Measurements from ENCODE around the gene EHMT1. TPM values are rescaled to one million over a fixed set of nuclear protein-coding genes. Genes with fewer than 3 reads are reported as not detected.
A peak's percentile ranks its signal among the peaks of the same experiment; 100 is the strongest.
"Not testable (repeated sequence)": the region's sequence is repeated elsewhere in the genome, so short reads cannot be mapped to it uniquely, and the experiment has no call there.

EHMT1 gene
- total RNA-seq, 1 donor from 2014 or later: 68.3 TPM

DNA sequence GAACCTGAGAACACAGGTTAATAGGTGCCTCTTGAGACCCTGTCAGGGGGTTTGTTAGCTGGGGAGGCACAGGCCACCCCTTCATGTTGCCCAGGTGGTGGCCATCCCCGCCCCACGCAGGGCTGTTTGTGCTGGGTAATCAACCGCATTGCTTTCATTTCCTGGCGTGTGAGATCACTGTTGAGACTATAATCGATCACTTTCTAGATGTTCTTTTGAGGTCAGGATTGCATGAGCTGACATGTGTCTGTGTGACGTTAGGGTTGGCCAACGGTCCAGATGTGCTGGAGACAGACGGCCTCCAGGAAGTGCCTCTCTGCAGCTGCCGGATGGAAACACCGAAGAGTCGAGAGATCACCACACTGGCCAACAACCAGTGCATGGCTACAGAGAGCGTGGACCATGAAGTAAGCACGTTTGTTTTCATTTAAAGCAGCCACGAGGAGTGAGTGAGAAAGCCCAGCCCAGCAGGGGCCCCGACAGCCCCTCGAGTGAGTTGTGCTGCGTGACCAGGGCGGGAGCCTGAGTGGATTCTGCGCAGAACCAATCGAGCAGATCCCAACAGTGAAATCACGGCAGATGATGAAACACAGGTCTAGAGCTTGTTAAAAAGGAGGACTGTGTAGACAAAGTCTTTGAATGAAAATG, 143.7 kb downstream of the EHMT1 start:
- DNase-seq: no peak

DNA sequence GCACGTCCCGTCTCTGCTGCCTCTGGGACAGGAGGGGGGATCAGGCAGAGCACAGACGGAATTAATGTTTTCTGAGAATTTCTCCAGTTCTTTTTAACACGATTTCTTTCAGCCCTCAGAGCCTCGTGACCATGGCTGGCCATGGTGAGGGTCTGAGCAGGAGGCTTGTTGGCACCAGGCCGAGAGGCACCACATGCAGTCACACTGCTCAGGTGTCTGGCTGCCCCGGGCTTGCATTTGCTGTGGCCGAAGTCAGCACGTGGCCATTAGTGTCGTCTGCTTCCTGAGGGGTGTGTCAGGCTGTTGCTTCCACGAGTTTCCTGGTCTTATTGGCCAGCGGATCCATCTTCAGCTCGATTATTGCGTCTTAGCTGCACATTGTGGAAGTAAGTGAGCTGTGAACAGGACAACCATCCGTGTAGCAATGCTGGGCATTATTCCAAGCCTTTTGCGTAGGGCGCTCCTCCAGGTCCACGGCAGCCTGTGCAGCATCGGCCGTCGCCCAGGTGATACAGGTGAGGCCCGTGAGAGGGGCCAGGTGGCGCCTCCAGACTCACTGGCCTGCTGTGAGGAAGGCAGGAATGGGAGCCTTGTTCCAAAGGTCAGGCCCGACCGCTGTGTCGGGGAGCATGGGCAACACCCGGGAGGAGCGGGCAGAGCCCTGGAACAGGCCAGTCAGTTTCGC, 144.6 kb downstream of the EHMT1 start:
- DNase-seq: no peak

DNA sequence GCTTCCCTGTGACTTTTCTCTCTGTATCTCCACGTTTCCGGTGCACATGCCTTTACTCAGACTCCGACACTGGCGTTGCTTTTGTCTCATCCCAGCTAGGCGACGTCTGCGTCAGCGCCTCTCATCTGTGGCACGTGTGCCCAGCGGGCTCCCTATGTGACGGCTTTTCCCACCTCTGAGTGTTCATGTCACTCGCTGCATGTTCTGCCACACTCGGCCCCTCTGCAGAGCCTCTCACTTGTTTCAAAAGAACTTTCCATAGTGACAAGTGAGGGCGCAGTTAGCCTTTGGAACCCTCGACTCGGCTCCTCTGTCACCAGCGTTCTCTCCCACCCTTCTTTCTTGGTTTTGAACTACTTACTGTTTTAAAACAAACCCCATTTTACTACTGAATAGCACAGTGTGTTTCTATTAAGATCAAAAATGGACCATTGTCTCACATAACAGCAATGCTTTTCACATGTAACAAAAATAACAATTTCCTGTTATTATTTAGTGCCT, 145.4 kb downstream of the EHMT1 start:
- DNase-seq: no peak

DNA sequence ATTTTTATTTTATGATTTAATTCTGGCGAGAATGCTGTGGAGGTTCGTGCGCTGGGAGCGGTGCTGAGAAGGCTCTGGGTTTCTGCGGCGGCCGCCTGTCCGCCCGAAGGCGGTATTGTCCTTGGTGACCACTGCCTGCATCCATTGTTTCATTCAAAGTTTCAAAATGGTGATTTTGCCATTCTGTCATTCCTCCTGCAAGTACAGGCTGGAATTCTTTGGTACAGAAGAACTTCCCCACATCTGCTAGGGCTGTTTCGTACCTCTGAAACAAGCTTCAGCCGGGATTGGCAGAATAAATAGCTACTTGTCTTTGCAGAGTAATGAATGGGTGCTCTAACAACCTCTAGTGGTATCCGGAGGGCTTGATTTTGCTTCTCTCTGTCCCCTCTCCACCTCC, 146.2 kb downstream of the EHMT1 start:
- DNase-seq: no peak

DNA sequence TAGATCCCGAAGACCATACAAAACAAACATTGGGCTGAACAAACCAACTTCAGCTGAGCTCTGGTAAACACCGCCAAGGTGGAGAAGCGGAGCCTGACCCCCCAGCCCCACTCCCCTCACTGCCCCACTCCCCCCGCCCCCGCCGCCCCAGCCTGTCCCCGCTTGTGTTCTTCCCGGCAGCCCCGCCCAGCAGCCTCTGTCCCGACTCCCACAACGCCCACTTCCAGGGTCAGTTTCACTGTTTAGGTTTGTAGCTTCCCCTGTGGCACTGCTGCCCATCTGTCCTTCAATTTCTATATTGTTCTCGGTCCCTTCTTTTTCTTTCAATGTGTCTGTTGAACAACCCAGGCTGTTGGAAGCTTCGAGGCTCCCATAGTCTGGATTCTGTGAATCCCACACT, 146.7 kb downstream of the EHMT1 start:
- DNase-seq: no peak

DNA sequence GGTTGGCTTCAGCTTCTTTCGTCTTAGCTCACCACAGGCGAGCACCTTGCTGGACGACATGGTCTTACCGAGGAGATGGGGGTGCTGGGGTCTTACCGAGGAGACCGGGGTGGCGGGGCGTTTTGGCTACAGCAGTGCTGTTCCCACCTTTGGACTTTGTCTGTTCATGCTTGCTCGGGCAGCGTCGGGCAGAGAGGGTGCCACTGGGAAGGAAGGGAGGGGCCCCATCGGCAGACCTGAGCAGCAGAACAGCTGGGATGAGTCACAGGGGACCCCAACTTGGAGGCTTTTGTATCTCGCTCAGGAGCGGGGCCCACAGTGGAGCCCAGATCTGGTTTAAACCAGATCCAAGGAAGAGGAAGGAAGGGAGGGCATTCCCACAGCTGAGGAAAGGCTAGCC, 152.8 kb downstream of the EHMT1 start:
- no peak for DNase-seq

DNA sequence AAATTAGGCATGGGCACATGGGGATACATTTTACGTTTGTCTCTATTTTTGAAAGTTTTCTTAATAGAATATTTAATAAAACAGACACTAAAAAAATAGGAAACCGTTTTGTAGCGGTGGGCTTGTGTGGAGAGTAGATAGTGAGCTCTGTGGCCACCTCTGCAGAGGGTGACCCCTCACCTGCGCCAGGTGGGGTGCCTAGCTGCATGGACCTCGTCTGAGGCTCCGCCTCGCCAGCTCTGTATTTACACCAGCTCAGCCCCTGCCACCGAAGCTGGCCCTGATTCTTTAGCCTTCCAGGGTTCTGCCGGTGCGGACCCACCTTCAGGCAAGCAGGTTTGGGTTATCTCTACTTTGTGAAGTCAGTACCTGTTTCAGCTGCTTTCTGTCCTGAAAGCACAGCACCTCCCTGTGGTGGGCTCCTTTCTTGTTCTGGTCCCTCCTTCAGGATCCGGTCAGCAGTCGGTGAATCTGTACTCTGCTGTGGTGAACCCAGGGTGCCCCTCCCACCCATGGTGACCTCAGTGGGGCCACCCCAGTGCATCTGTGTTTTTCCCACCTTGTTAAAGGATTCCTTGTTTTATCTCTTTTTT, 153.6 kb downstream of the EHMT1 start:
- DNase-seq: no peak

DNA sequence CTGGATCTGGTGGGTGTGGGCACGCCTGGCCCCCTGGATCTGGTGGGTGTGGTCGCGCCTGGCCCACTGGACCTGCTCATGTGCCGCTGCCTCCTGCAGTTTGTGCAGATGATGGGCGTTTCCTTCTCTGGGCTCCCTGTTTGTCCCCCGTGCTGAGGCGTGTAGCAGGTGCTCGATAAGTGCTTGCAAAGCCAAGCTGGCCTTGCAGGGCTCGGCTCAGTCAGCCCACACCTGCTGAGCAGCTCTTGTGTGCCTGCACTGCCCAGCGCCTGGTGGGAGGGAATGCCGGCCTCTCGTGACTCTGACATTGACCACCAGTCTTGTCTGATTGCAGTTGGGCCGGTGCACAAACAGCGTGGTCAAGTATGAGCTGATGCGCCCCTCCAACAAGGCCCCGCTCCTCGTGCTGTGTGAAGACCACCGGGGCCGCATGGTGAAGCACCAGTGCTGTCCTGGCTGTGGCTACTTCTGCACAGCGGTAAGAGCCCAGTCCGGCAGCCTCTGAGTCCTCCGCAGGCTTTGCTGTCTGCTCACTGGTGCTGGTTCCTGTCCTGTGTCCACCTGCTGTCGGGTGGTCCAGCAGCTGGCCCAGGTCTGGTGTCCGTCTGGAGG, 156.1 kb downstream of the EHMT1 start:
- no peak for DNase-seq

DNA sequence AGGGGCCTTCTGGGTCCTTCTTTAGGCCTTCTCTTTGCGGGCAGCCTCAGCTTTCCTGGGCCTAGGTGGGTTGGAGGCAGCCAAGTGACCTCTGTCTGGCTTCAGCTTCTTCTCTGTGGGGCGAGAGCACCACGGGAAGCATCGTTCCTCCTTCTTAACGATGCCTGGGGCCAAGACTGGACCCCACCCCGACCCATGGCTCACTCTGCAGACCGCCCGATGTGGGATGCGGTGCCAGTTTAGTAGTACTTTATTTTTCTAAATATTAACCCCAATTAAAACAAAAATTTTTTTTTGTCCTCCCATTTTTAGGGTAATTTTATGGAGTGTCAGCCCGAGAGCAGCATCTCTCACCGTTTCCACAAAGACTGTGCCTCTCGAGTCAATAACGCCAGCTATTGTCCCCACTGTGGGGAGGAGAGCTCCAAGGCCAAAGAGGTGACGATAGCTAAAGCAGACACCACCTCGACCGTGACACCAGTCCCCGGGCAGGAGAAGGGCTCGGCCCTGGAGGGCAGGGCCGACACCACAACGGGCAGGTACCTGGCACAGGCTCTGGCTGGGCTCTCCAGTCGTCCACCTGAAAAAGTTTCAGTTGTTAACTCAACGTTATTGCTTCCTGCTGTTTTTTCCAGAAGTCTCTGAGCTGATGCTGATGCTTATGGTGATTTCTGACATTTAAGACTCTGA, 157.6 kb downstream of the EHMT1 start:
- no peak for DNase-seq

DNA sequence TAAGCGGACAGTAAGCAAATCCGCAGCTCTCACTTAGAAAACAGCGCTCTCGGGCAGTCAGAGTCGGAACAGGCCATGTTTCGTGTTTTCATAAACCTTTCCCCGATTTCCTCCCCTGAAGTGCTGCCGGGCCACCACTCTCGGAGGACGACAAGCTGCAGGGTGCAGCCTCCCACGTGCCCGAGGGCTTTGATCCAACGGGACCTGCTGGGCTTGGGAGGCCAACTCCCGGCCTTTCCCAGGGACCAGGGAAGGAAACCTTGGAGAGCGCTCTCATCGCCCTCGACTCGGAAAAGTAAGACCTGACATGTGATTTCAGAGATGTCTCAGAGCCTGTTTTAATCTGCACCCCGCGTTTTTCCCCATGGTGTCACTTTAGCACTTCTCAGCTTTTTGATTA, 159.0 kb downstream of the EHMT1 start:
- no peak for DNase-seq

DNA sequence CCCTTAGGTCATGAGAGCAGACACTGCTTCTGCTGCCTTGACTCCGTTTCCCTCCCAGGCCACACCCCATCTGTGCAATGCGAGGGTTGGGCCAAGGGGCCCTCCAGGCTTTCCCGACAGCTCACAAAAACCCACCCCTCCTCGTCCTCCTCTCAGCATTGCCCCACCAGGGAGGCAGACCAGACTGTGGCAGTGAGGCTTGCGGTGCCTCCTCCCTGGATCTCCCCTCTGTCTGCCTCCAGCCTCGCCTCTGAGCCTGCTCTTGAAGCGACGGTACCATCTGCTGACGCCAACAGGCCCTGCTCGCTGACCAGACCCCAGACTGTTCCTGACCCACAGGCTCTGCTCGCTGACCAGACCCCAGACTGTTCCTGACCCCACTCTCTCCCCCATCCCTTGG, 159.5 kb downstream of the EHMT1 start:
- DNase-seq: no peak

DNA sequence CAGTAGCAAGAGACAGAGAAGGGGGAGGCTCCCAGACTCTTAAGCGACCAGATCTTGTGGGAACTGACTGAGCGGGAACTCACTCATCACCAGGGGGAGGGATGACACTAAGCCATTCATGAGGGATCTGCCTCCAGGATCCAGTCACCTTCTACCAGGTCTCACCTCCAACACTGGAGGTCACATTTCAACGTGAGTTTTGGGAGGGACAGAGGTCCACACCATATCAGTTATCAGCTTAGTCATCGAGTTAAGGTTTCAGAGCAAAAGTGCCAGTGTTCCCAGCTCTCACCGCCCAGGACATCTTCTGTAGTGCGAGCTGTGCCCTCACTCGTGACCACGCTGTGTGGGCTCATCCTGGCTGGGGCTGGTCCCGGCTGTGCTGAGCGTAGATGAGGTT, 160.1 kb downstream of the EHMT1 start:
- DNase-seq: no peak

DNA sequence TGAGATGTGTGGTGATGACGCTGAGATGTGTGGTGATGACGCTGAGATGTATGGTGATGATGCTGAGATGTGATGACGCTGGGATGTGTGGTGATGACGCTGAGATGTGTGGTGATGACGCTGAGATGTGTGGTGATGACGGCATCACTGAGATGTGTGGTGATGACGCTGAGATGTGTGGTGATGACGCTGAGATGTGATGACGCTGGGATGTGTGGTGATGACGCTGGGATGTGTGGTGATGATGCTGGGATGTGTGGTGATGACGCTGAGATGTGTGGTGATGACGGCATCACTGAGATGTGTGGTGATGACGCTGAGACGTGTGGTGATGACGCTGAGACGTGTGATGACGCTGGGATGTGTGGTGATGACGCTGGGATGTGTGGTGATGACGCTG, 161.2 kb downstream of the EHMT1 start:
- DNase-seq: not testable (repeated sequence)

DNA sequence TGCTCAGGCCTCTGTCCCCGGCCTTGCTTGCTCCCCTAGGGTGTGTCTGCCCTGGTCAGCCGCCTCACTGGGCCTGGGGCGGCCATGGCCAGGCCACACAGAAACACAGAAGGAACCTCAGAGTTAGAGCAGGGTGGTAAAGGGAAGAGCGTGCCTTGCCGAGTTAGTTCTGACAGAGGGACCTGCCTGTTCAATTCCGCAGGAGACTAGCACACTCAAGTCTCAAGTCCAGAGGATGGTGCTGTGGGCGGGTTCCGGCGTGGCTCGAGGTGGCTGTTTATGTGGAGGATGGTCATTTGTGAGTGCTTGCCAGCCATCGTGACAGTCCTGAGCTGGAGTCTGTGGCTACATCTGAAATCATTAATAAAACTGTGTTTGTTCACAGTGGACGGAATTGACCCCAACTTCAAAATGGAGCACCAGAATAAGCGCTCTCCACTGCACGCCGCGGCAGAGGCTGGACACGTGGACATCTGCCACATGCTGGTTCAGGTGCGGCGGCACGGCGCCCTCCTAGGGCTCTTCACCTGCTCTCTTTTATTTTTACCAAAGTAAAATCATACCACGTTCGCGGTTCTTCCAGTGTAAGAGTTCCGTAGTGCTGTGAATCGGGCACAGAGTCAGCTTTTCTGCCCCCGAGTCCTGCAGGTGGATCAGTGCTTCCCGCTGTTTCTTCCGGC, 163.2 kb downstream of the EHMT1 start:
- no peak for DNase-seq

DNA sequence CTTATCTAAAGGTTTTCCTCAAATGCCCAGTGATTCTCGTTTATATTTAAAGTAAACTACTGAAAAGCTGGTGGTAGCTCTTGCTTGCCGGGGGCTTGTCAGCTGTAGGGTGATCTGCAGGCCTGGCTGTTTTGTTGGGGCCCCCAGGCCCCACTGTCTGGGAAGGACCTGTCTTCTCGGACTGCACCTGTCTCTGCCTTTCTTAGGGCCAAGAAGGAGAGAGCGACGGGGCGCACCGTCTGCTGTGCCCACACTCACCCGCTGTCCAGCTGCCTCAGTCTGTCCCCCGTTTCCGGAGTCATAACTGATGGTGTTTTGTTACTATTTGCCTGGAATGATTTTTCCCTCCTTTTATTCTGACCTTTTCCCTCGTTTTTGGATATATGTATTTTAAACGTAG, 164.7 kb downstream of the EHMT1 start:
- DNase-seq: no peak

DNA sequence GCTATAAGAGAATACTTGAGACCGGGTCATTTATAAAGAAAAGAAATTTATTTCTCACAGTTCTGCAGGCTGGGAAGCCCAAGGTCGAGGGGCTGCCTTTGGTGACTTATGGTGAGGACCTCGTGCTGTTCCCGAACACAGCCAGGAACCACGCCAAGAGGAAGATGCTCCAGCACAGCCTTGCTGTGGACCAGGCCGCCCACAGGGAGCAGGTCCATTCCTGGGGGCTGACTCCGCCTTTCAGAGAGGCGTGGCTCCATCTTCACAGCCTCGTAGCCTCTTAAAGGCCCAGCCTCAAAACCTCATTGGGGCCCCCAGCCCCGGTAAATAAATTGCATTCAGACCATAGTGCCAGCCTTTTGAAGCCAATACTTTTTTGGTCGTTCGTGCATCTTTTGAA, 165.2 kb downstream of the EHMT1 start:
- no peak for DNase-seq

DNA sequence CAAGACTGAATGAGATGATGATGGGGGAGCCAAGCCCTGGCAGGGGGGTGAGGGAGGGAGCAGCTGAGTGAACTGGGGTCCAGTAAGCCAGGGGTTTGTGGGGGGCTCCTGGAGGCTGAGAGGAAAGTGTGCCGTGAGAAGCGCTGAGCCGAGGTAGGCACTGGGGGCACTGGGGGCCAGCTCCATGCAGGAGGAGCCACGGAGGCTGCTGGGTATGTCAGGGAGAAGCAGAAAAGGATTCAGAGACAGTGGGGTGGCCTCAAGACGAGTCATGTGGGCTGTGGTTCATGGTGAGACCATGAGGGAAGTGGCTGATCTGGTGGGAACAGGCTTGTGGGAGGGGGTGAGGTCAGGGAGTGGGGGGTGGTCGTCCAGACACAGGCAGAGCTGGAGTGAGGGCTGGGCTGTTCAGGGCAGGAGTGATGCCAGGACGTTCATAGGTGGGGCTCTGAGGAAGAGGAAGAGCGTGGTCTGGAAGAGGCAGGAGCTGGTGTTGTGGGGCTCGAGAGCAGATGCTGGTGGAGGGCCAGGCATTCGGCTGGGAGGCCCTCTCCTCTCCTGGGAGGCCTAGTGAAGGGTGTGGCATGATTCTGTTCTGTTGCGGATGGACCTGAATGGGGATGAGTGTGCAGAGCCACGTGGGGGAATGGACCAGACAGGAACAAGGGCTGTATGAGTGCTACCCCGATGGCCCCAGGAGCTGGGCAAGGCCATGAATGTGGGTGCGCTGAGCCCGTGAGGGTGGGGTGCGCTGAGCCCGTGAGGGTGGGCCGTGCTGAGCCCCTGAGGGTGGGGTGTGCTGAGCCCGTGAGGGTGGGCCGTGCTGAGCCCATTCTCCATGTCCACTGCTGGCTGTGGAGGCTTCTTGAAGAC, 166.1 kb downstream of the EHMT1 start:
- DNase-seq: no peak

DNA sequence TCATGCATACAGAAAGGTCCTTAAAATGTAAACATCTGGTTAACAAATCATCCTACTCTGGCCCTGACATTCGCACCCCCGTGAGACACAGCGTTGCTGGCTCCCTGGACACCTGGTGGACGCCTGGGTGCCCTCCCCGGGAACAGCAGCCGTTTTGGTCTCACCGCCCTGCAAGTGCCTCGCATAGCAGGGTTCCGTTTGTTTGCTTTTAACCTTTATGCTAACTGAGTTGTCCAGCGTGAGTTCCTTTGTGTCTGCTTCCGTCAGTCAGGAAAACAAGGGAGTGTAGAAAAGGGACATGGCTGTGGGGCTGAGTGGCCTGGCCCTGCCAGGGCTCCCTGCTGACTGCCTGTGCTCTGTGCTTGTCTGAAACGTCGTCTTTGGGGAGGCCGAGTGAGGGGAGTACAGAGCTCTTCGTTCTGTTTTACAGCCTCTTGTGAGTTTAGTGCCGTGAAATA, 166.9 kb downstream of the EHMT1 start:
- DNase-seq: no peak

DNA sequence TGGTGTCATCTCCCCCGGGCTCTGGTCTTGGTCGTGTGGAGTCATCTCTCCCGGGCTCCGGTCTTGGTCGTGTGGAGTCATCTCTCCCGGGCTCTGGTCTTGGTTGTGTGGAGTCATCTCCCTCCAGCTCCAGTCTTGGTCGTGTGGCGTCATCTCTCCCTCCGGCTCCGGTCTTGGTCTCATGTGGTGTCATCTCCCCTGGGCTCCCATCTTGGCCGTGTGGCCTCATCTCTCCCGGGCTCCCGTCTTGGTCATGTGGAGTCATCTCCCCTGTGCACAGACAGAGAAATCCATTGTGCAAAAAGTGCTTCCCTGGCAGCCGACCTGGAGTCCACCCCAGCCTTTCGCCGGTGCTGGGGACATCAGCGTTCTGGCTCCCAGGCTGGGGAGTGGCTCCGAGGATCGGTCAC, 167.7 kb downstream of the EHMT1 start:
- no peak for DNase-seq

DNA sequence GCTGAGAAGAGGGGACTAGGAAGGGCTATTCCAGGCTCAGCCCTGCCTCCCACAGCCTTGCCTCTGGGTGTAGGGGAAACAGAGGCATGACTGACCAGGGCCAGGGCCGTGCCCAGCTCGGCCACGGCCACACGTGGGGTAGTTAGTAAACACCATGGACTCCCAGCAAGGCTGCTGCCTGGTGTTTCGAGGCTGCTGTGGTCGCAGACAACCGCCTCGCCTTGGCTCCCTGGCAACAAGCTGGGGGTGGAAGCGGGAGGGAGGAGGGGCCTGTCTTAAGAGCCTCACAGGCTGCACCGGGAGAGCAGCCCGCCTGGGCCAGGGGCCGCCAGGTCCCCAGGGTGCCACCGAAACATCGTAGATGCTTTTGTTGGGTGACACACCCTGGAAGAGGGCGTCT, 168.6 kb downstream of the EHMT1 start:
- peak; percentile 18 for DNase-seq
